Measurements from ENCODE around the gene TMEM9B.
A peak's percentile ranks its signal among the peaks of the same experiment; 100 is the strongest.
"Not testable (repeated sequence)": the region's sequence is repeated elsewhere in the genome, so short reads cannot be mapped to it uniquely, and the experiment has no call there.

The TMEM9B gene

GRCh38 chr11:8983552-8983951 lies 19.3 kb upstream of the TMEM9B start:
- TF ChIP-seq REST (IDR thresholded peaks at IDR 0.05; ENCODE audit: insufficient replicate concordance, low read depth) (no peak), SPI1 (IDR thresholded peaks at IDR 0.05; ENCODE audit: borderline replicate concordance, low read depth) (no peak), GABPA (IDR thresholded peaks at IDR 0.05; ENCODE audit: low read depth) (no peak), CTCF (IDR thresholded peaks at IDR 0.05; ENCODE audit: insufficient read depth, low read length) (no peak), POLR2AphosphoS5 (IDR thresholded peaks at IDR 0.05; ENCODE audit: low read depth) (no peak)
- H3K4me3 ChIP-seq (replicated peaks; ENCODE audit: insufficient read depth, low read length): no peak overlapping the region
- no peaks in the 10 kb centered on the region for H3K27me3 ChIP-seq (ENCODE audit: insufficient read depth, poor library complexity, severe bottlenecking)
- no peak for DNase-seq (ENCODE audit: low read depth in 1 of 2, low spot score in 1 of 2)
- H3K27ac ChIP-seq (replicated peaks): no peak overlapping the region

- Histone ChIP-seq H3K27ac (replicated peaks) (no peak overlapping the region), H3K27me3 (ENCODE audit: insufficient read depth, poor library complexity, severe bottlenecking) (no peaks in the 10 kb centered on the region), H3K4me3 (replicated peaks; ENCODE audit: insufficient read depth, low read length) (no peak overlapping the region)
- no peak for DNase-seq (ENCODE audit: low read depth in 1 of 2, low spot score in 1 of 2)
- TF ChIP-seq CTCF (IDR thresholded peaks at IDR 0.05; ENCODE audit: insufficient read depth, low read length) (no peak), POLR2AphosphoS5 (IDR thresholded peaks at IDR 0.05; ENCODE audit: low read depth) (no peak), REST (IDR thresholded peaks at IDR 0.05; ENCODE audit: insufficient replicate concordance, low read depth) (no peak), SPI1 (IDR thresholded peaks at IDR 0.05; ENCODE audit: borderline replicate concordance, low read depth) (no peak), GABPA (IDR thresholded peaks at IDR 0.05; ENCODE audit: low read depth) (no peak)
These were observed 16.2 kb upstream of the TMEM9B start for GRCh38 chr11:8980485-8980884.

- H3K27me3 ChIP-seq (ENCODE audit: insufficient read depth, poor library complexity, severe bottlenecking); H3K4me3 ChIP-seq (replicated peaks; ENCODE audit: insufficient read depth, low read length); H3K27ac ChIP-seq (replicated peaks); DNase-seq (ENCODE audit: low read depth in 1 of 2, low spot score in 1 of 2): not testable (repeated sequence)
These were observed 15.1 kb upstream of the TMEM9B start for GRCh38 chr11:8979365-8979764.

- DNase-seq (ENCODE audit: low read depth in 1 of 2, low spot score in 1 of 2): peak in 1 of 2 experiments; percentile 59
- H3K4me3 ChIP-seq (replicated peaks; ENCODE audit: insufficient read depth, low read length): no peak overlapping the region
- no peak overlapping the region for H3K27ac ChIP-seq (replicated peaks)
- no peaks in the 10 kb centered on the region for H3K27me3 ChIP-seq (ENCODE audit: insufficient read depth, poor library complexity, severe bottlenecking)
- no peak for TF ChIP-seq REST (IDR thresholded peaks at IDR 0.05; ENCODE audit: insufficient replicate concordance, low read depth)
- TF ChIP-seq SPI1 (IDR thresholded peaks at IDR 0.05; ENCODE audit: borderline replicate concordance, low read depth): peak; percentile 79; the same call in 1 of the 2 replicates
These were observed 8.9 kb upstream of the TMEM9B start for GRCh38 chr11:8973121-8973520.

All from HL-60 (cell line).